RPMI7951 (cell line): Measurements from ENCODE around the gene RIN3. TPM values are rescaled to one million over a fixed set of nuclear protein-coding genes. Genes with fewer than 3 reads are reported as not detected.
A peak's percentile ranks its signal among the peaks of the same experiment; 100 is the strongest.

ENCODE experiments used
- DNase-seq: peaks from one replicate; pipeline ENCODE4 v3.0.0-alpha.2; 2012; ENCODE audit warnings: low read depth
- total RNA-seq: library from RNA; depleted of rRNA; stranded (reverse); fragments of >200 nt; shearing (Covaris generic); gene quantifications from 2 replicates; pipeline ENCODE4 v1.2.3, GENCODE V29; 2014

The RIN3 gene
- total RNA-seq, 1 experiment from 2014 or later = 6.4 TPM

DNA sequence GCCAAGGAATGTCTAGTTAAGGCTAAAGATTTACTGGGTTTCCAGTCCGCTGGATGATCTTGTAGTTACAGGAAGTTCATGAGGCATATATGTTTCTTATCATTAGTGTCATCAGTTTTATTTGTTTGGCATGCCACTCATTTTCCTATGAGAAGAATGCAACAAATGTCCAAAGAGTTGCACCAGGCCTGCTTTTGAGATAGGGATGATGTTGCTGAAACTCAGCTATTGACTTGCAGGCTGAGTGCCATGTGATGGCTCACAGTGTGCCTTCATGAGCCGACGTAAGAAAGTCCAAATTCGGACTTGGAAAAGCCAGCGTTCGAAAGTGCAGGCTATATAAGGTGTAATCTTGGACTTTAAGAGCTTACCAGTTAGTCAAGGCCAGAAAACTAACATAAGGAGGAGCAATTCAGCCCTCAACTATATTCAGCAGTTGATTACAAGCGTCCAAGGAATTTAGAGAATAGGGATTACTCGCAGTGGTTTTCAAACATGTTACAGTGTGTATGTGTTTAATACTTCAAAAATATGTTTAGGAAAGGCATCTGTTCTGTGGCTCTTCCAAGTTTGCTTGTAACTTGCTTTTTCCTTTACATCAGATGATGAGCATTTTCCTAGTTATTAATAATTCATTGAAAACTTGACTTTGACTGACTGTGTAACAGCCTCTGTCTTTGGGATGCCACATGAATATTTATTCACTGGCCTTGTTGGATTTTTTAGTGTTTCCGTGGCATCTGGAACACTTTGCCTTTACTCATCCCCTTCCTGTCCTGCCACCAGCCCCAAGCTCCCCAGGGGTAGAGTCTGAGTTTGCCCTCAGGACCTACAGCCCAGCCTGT lies 133.6 kb downstream of the RIN3 start:
- peak; percentile 74 for DNase-seq

DNA sequence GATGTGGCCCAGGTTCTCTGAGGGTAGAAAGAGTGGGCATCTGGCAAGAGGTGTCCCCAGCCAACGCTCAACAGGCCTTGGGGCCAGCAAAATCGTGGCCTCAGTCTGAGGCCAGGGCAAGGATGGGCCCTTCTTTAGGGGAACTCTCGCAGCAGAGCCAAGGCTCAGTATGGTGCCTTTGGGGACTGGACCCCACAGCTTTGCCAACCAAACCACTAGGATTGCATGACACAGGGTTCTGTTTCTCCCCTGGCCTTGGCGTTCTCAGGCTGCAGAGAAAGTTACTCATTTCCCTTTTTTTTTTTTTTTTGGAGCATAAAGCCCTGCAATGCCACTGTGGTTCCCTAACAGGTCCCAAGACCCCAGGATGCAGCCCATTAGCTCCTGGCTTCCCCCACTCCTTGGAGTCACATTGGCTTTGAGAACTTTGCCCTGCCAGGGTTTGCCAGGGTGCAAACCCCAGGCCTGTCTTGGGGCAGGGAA lies 134.3 kb downstream of the RIN3 start:
- DNase-seq = peak; percentile 75

GRCh38 chr14:92649066-92649465 lies 135.5 kb downstream of the RIN3 start:
- DNase-seq = no peak

DNA sequence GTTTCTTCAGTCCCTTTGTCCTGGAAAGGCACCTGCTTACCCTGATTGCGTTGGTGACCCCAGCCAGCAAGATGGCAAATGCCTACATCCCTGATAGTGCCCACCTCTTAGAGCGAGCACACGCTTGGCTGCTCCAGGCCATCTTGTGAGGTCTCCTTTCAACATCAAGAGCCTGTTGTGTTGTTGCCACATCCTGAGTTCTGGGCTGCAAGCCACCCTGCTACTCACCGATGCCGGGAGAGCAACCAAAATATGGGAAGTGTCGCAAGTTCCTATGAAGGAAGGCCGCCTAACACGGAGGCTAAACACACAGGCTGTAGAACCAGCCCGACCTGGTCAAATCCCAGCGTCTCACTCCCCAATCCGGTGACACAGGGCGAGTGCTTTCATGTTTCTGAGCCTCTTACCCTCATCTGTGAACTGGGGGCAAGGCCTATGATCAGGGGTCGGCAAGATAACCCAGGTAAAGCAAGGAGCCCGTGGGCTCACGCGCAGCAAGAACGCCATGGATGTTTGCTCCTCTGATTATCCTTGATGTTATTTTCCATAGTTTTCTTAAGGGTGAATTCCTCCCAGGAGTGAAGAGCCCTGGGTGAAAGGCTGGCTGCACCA lies 136.5 kb downstream of the RIN3 start:
- DNase-seq = peak; percentile 82

DNA sequence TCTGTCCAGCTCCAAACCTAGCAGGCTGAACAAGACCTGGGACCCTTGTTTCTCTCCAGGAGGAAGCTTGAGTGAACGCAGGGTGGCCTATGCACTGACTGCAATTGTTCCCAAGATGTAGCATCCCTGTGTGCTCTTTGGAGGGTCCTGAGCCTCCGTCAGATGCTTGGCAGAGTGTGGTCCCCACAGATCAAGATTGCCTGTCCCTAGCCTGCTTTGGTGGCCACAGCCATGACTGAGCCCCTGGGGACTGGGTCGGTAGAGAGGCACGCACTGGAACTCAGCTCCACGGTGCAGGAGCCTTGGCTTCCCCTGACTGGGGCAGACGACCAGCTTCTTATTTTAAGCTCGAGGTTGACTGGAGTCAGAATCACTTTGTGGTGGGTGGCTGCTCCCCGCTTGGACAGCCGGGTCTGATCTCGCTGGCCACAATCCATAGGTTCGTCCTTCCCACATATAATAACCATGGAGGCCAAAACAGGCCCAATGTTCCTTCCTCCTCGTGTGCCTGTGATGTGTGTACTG lies 137.1 kb downstream of the RIN3 start:
- DNase-seq = no peak

GRCh38 chr14:92651106-92651757 lies 137.7 kb downstream of the RIN3 start:
- DNase-seq = no peak

GRCh38 chr14:92651758-92652406 lies 138.3 kb downstream of the RIN3 start:
- no peak for DNase-seq

- DNase-seq = no peak
Measured at GRCh38 chr14:92652413-92653151, 139.0 kb downstream of the RIN3 start.

DNA sequence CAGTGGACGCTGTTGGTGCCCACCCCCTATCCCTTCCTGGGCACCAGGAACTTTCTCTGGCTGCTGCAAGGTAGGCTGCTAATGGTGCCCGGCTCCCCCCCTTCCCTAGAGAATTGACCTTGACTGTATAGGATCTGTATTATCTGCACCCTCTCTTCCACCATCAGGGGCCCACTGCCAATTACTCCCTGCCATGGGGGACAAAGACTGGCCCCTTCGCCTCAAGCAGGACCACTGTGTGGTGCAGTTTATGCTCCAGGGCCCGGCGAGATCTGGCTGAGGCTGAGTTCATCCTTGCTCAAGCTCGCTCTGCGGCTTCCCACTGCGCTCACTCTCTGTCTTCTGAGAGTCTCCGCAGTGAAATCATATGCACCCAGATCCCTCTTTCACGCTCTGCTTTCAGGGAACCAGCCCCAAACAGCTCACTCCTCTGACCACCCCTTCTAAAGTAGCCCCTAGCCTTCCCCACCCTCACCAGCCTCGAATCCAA lies 139.6 kb downstream of the RIN3 start:
- no peak for DNase-seq

GRCh38 chr14:92654239-92654901 lies 140.8 kb downstream of the RIN3 start:
- no peak for DNase-seq

- DNase-seq = no peak
Measured at GRCh38 chr14:92655419-92656201, 142.0 kb downstream of the RIN3 start.

- DNase-seq = no peak
Measured at GRCh38 chr14:92656306-92657081, 142.9 kb downstream of the RIN3 start.

- no peak for DNase-seq
Measured at GRCh38 chr14:92657457-92658142, 144.0 kb downstream of the RIN3 start.

DNA sequence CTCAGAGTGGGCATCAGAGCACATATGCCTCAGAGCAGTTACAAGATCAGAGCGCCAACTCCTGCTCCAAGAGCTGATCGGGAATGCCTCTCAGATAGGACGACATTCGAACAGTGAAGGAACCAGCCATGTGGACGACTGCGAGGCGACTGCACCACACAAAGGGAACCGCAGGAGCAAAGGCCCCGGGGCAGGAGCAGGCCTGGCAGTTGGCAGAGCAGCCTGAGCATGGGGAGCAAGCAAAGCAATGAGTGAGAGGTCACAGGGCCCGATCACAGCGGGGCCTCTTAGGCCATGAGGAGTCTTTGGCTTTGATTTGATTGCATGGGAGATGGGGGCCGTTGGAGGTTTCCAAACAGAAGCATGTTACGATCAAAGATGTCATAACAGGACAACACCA lies 144.6 kb downstream of the RIN3 start:
- no peak for DNase-seq

- no peak for DNase-seq
Measured at GRCh38 chr14:92658684-92659083, 145.1 kb downstream of the RIN3 start.

- DNase-seq = no peak
Measured at GRCh38 chr14:92659765-92660561, 146.4 kb downstream of the RIN3 start.

DNA sequence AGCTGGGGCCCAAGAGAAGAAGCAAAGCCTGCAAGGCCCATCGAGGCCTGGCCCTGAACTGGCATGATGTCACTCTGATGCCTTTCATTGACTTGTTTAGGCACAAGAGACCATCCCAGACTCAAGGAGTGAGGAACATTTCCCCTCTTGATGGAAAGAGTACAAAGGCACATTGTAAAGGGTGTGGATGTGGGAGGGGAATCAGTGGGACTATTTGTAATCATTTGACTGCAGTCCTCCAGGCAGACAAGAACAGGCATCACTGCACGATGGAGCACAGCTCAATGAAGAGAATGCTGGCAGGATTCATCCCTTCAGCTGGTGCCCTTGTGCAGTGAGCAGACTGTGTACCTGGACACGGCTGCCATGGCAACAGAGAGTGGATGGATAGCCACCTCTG lies 147.0 kb downstream of the RIN3 start:
- no peak for DNase-seq
